Karpas-422 (cell line): Measurements from ENCODE around the gene PCDHGB5. TPM values are rescaled to one million over a fixed set of nuclear protein-coding genes. Genes with fewer than 3 reads are reported as not detected.
"Not testable (repeated sequence)": the region's sequence is repeated elsewhere in the genome, so short reads cannot be mapped to it uniquely, and the experiment has no call there.

ENCODE experiments used
- DNase-seq: peaks from one replicate; pipeline ENCODE4 v3.0.0-alpha.2; 2015
- H2AFZ ChIP-seq: fragments of 200-600 bp; sonication (generic); 2 replicates; pipeline ENCODE4 v1.6.1; 2014; ENCODE audit warnings: antibody characterized with exemption, low read length, mixed read lengths
- H3K27ac ChIP-seq: fragments of 200-600 bp; sonication (generic); 2 replicates; pipeline ENCODE4 v1.5.1; 2014; ENCODE audit warnings: mild to moderate bottlenecking, low read length, moderate library complexity
- H3K27me3 ChIP-seq: fragments of 200-600 bp; sonication (generic); 2 replicates; pipeline ENCODE4 v1.6.1; 2014; ENCODE audit warnings: low read length, mixed read lengths
- H3K36me3 ChIP-seq: fragments of 200-600 bp; sonication (generic); 2 replicates; pipeline ENCODE4 v1.6.1; 2014; ENCODE audit warnings: low read length, mixed read lengths; ENCODE audit not compliant: insufficient read depth
- H3K4me1 ChIP-seq: fragments of 200-600 bp; sonication (generic); 2 replicates; pipeline ENCODE4 v1.6.1; 2014; ENCODE audit warnings: mild to moderate bottlenecking, low read length, mixed read lengths
- H3K4me2 ChIP-seq: fragments of 200-600 bp; sonication (generic); 2 replicates; pipeline ENCODE4 v1.6.1; 2014; ENCODE audit warnings: low read length, low read depth, mild to moderate bottlenecking; ENCODE audit not compliant: poor library complexity, severe bottlenecking
- H3K4me3 ChIP-seq: fragments of 200-600 bp; sonication (generic); 2 replicates; pipeline ENCODE4 v1.5.1; 2014; ENCODE audit warnings: mild to moderate bottlenecking, antibody characterized with exemption, low read length, mixed read lengths
- H3K79me2 ChIP-seq: fragments of 200-600 bp; sonication (generic); 2 replicates; pipeline ENCODE4 v1.6.1; 2014; ENCODE audit warnings: mild to moderate bottlenecking, low read length, mixed read lengths
- H3K9ac ChIP-seq: fragments of 200-600 bp; sonication (generic); 2 replicates; pipeline ENCODE4 v1.6.0; 2014; ENCODE audit warnings: low read length
- H3K9me2 ChIP-seq: fragments of 200-600 bp; sonication (generic), shearing (Covaris generic); replicated peaks from 2 replicates; pipeline ENCODE4 v1.6.0; 2014; ENCODE audit warnings: mild to moderate bottlenecking, low read length, moderate library complexity; ENCODE audit not compliant: insufficient read depth
- H3K9me3 ChIP-seq: fragments of 300-700, 200-600 bp; sonication (generic); 2 replicates; pipeline ENCODE4 v1.6.1; 2014; ENCODE audit warnings: low read length, mixed read lengths
- H4K20me1 ChIP-seq: fragments of 200-600 bp; sonication (generic); 2 replicates; pipeline ENCODE4 v1.6.1; 2014; ENCODE audit warnings: mild to moderate bottlenecking, antibody characterized with exemption, low read length, low read depth; ENCODE audit not compliant: insufficient read depth
- total RNA-seq: library from RNA; depleted of rRNA; stranded (reverse); fragments of >200 nt; shearing (Covaris generic); gene quantifications from 2 replicates; pipeline ENCODE4 v1.2.3, GENCODE V29; 2014; ENCODE audit warnings: low replicate concordance

Gene PCDHGB5
- total RNA-seq, 1 experiment from 2014 or later, result 17.0 TPM

GRCh38 chr5:141387557-141388311, 10.0 kb upstream of the PCDHGB5 start, which contains the start of gene PCDHGB4:
Gene PCDHGB4 (plus strand): TSS chr5:141387698. CDS start chr5:141387885, 187 bp downstream.
- not testable (repeated sequence) for H3K4me2 ChIP-seq, H3K4me1 ChIP-seq, H3K4me3 ChIP-seq, H3K9ac ChIP-seq, H4K20me1 ChIP-seq, DNase-seq, H2AFZ ChIP-seq, H3K27ac ChIP-seq, H3K27me3 ChIP-seq, H3K9me2 ChIP-seq
- Histone ChIP-seq H3K36me3 (peaks cover 47% of the 10 kb centered on the region), H3K9me3 (peaks cover 26% of the 10 kb centered on the region), H3K79me2 (peaks cover 12% of the 10 kb centered on the region; the same call in 1 of the 2 replicates)

- Histone ChIP-seq H3K9me2 (no peaks in the 10 kb centered on the region), H4K20me1 (no peaks in the 10 kb centered on the region), H3K79me2 (peaks cover 9% of the 10 kb centered on the region; the same call in 1 of the 2 replicates), H3K27me3 (no peaks in the 10 kb centered on the region), H3K4me3 (no peak overlapping the region), H3K9me3 (peaks cover 24% of the 10 kb centered on the region), H3K27ac (no peak overlapping the region), H3K4me1 (no peaks in the 10 kb centered on the region), H3K36me3 (peaks cover 41% of the 10 kb centered on the region), H3K9ac (no peak overlapping the region), H3K4me2 (no peak overlapping the region), H2AFZ (no peak overlapping the region)
- DNase-seq, result no peak
These were observed 9.1 kb upstream of the PCDHGB5 start for GRCh38 chr5:141388661-141389060.

- peaks cover 23% of the 10 kb centered on the region for H3K9me3 ChIP-seq
- DNase-seq, result no peak
- H3K4me2 ChIP-seq, result no peak overlapping the region
- H3K36me3 ChIP-seq, result peaks cover 40% of the 10 kb centered on the region
- H3K9ac ChIP-seq, result no peak overlapping the region
- H4K20me1 ChIP-seq, result no peaks in the 10 kb centered on the region
- no peaks in the 10 kb centered on the region for H3K9me2 ChIP-seq
- H3K4me1 ChIP-seq, result no peaks in the 10 kb centered on the region
- H3K27ac ChIP-seq, result no peak overlapping the region
- H3K79me2 ChIP-seq, result peaks cover 8% of the 10 kb centered on the region; the same call in 1 of the 2 replicates
- H3K27me3 ChIP-seq, result no peaks in the 10 kb centered on the region
- H2AFZ ChIP-seq, result no peak overlapping the region
- H3K4me3 ChIP-seq, result no peak overlapping the region
These were observed 8.3 kb upstream of the PCDHGB5 start for GRCh38 chr5:141389153-141390042.

- Histone ChIP-seq H4K20me1 (no peaks in the 10 kb centered on the region), H2AFZ (no peak within 1 kb of the TSS), H3K27ac (no peak within 1 kb of the TSS), H3K9ac (no peak within 1 kb of the TSS), H3K9me3 (peaks cover 19% of the 10 kb centered on the region), H3K27me3 (no peaks in the 10 kb centered on the region), H3K36me3 (peaks cover 27% of the 10 kb centered on the region; the same call in 1 of the 2 replicates), H3K4me2 (no peak within 1 kb of the TSS), H3K79me2 (no peaks in the 10 kb centered on the region), H3K9me2 (no peaks in the 10 kb centered on the region), H3K4me3 (no peak within 1 kb of the TSS), H3K4me1 (no peaks in the 10 kb centered on the region)
- DNase-seq, result no peak
These were observed 5.1 kb upstream of the PCDHGB5 start, which contains the start of gene PCDHGA8 for GRCh38 chr5:141392429-141393198. Gene PCDHGA8 (plus strand): TSS chr5:141392633. CDS start chr5:141392814, 181 bp downstream.

- no peaks in the 10 kb centered on the region for H3K4me1 ChIP-seq
- H4K20me1 ChIP-seq, result no peaks in the 10 kb centered on the region
- H3K4me2 ChIP-seq, result no peak overlapping the region
- no peak overlapping the region for H2AFZ ChIP-seq
- H3K36me3 ChIP-seq, result peaks cover 27% of the 10 kb centered on the region; the same call in 1 of the 2 replicates
- no peak for DNase-seq
- H3K9ac ChIP-seq, result no peak overlapping the region
- H3K79me2 ChIP-seq, result no peaks in the 10 kb centered on the region
- no peak overlapping the region for H3K4me3 ChIP-seq
- H3K9me2 ChIP-seq, result no peaks in the 10 kb centered on the region
- peaks cover 19% of the 10 kb centered on the region for H3K9me3 ChIP-seq
- no peak overlapping the region for H3K27ac ChIP-seq
- no peaks in the 10 kb centered on the region for H3K27me3 ChIP-seq
These were observed 4.5 kb upstream of the PCDHGB5 start for GRCh38 chr5:141393267-141393666.

- not testable (repeated sequence) for H3K27me3 ChIP-seq, H3K9me2 ChIP-seq, H4K20me1 ChIP-seq, H3K27ac ChIP-seq, H3K4me2 ChIP-seq, H3K9ac ChIP-seq, H3K4me3 ChIP-seq, DNase-seq, H2AFZ ChIP-seq, H3K79me2 ChIP-seq, H3K4me1 ChIP-seq
- Histone ChIP-seq H3K36me3 (peaks cover 37% of the 10 kb centered on the region), H3K9me3 (peaks cover 23% of the 10 kb centered on the region)
These were observed 3.2 kb upstream of the PCDHGB5 start for GRCh38 chr5:141394401-141395187.

GRCh38 chr5:141398608-141399007, 861 bp downstream of the PCDHGB5 start:
- Histone ChIP-seq H3K4me2 (no peak overlapping the region), H4K20me1 (no peaks in the 10 kb centered on the region), H3K4me1 (no peaks in the 10 kb centered on the region), H3K4me3 (peak overlapping the region; percentile 15; the same call in 1 of the 2 replicates), H3K79me2 (peaks cover 22% of the 10 kb centered on the region), H2AFZ (no peak overlapping the region), H3K9ac (no peak overlapping the region), H3K9me3 (peaks cover 17% of the 10 kb centered on the region), H3K9me2 (no peaks in the 10 kb centered on the region), H3K27ac (no peak overlapping the region), H3K36me3 (peaks cover 29% of the 10 kb centered on the region), H3K27me3 (no peaks in the 10 kb centered on the region)
- no peak for DNase-seq
